Liver (tissue), 3 donors: Measurements from ENCODE around the gene ELL.

Source experiments
- RAD21 ChIP-seq, 2 donors: IDR thresholded peaks; 2 replicates each; pipeline ENCODE4 v1.6.1; 2016; ENCODE audit warnings: antibody characterized with exemption in 2 of 2, mild to moderate bottlenecking in 2 of 2
- TF ChIP-seq, protein P1 (sequence below): IDR thresholded peaks from 2 replicates; pipeline ENCODE4 v1.6.1; 2016; ENCODE audit warnings: antibody characterized with exemption
- TF ChIP-seq, protein P2 (sequence below): IDR thresholded peaks from 2 replicates; pipeline ENCODE4 v1.6.1; 2016; ENCODE audit warnings: antibody characterized with exemption
- TF ChIP-seq, protein P3 (sequence below): fragments of 150-350 bp; IDR thresholded peaks from 2 replicates; pipeline ENCODE4 v1.5.1; 2017; ENCODE audit warnings: improper control_type of control experiment, low read depth, low read length; ENCODE audit not compliant: missing input control
- donor health status: healthy.
- donor health status: healthy.

DNA sequence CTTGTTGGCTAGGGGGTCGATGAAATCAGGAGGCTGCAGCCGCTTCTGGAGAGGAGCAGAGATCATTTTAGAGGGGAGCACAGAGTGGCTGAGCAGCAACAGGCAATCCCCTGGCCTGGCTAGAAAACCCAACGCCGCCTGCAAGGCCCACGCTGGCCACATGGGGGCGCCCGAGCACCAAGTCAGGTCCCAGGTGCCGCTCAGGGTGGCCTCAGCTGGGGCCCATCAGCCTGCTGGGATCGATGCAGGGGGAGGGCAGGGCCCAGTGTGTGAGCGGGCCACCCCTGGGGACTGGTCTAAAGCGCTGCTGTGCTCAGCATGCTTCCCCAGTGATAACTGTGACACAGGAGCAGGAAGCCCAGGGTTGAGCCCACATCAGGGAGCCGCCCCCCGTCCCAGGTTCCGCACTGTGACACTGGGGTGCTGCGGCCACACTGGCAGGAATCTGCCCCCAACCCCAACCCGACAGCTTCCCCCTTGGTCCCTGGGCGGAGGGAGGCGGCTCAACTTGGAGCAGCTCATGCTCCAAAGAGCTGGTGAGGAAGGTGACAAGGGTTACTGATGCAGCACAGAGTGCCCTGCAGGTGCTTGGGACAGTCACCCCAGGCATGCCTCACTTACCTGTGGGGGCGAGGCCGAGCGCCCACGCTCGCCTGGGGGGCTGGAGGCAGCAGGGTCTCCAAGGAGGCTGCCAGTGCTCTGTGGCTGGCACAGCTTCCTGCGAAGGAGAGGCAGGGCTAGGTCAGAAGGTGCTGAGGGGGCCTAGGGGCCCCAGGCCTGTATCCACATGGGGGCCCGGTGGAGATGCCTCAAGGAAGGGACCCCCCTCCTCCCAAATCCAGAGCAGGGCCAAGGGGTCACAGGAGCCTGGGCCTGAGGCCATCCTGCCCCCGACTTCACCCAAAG lies 70.7 kb downstream of the ELL start:
- TF ChIP-seq, protein P1, sequence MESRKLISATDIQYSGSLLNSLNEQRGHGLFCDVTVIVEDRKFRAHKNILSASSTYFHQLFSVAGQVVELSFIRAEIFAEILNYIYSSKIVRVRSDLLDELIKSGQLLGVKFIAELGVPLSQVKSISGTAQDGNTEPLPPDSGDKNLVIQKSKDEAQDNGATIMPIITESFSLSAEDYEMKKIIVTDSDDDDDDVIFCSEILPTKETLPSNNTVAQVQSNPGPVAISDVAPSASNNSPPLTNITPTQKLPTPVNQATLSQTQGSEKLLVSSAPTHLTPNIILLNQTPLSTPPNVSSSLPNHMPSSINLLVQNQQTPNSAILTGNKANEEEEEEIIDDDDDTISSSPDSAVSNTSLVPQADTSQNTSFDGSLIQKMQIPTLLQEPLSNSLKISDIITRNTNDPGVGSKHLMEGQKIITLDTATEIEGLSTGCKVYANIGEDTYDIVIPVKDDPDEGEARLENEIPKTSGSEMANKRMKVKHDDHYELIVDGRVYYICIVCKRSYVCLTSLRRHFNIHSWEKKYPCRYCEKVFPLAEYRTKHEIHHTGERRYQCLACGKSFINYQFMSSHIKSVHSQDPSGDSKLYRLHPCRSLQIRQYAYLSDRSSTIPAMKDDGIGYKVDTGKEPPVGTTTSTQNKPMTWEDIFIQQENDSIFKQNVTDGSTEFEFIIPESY: no peak
- TF ChIP-seq, protein P2, sequence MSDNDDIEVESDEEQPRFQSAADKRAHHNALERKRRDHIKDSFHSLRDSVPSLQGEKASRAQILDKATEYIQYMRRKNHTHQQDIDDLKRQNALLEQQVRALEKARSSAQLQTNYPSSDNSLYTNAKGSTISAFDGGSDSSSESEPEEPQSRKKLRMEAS: no peak
- TF ChIP-seq, protein P3, sequence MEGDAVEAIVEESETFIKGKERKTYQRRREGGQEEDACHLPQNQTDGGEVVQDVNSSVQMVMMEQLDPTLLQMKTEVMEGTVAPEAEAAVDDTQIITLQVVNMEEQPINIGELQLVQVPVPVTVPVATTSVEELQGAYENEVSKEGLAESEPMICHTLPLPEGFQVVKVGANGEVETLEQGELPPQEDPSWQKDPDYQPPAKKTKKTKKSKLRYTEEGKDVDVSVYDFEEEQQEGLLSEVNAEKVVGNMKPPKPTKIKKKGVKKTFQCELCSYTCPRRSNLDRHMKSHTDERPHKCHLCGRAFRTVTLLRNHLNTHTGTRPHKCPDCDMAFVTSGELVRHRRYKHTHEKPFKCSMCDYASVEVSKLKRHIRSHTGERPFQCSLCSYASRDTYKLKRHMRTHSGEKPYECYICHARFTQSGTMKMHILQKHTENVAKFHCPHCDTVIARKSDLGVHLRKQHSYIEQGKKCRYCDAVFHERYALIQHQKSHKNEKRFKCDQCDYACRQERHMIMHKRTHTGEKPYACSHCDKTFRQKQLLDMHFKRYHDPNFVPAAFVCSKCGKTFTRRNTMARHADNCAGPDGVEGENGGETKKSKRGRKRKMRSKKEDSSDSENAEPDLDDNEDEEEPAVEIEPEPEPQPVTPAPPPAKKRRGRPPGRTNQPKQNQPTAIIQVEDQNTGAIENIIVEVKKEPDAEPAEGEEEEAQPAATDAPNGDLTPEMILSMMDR: peak; percentile 95
- TF ChIP-seq RAD21 (IDR thresholded peaks at IDR 0.05): peak; percentile 88 to 93
